H9 (cell line): ENCODE measurements around the gene SLCO6A1. TPM values are rescaled to one million over a fixed set of nuclear protein-coding genes. Genes with fewer than 3 reads are reported as not detected.

Experiments
- DNase-seq: peaks from one replicate; pipeline ENCODE4 v3.0.0-alpha.2; 2017
- H2AFZ ChIP-seq: one replicate; pipeline ENCODE4 v1.6.1; 2013; ENCODE audit warnings: mild to moderate bottlenecking, low read length, control low read depth, moderate library complexity
- H2AK5ac ChIP-seq: 2 replicates; pipeline ENCODE4 v1.6.1; 2013; ENCODE audit warnings: low read length, control low read depth, mixed read lengths; ENCODE audit not compliant: insufficient read length
- H2BK120ac ChIP-seq: one replicate; pipeline ENCODE4 v1.6.1; 2013; ENCODE audit warnings: low read depth, mild to moderate bottlenecking, low read length, control low read depth, inconsistent platforms; ENCODE audit not compliant: poor library complexity, severe bottlenecking
- H2BK12ac ChIP-seq: 2 replicates; pipeline ENCODE4 v1.6.1; 2013; ENCODE audit warnings: low read length, control low read depth, mixed read lengths, low read depth; ENCODE audit not compliant: insufficient read length
- H2BK15ac ChIP-seq: 2 replicates; pipeline ENCODE4 v1.6.1; 2013; ENCODE audit warnings: low read depth, low read length, control low read depth
- H2BK20ac ChIP-seq: one replicate; pipeline ENCODE4 v1.6.1; 2013; ENCODE audit warnings: low read depth, mild to moderate bottlenecking, low read length, control low read depth, inconsistent platforms; ENCODE audit not compliant: poor library complexity, severe bottlenecking
- H2BK5ac ChIP-seq: 2 replicates; pipeline ENCODE4 v1.6.1; 2013; ENCODE audit warnings: low read length, control low read depth, mixed read lengths; ENCODE audit not compliant: insufficient read length
- H3K14ac ChIP-seq: 2 replicates; pipeline ENCODE4 v1.6.1; 2013; ENCODE audit warnings: low read length, control low read depth; ENCODE audit not compliant: insufficient read depth
- H3K18ac ChIP-seq: 2 replicates; pipeline ENCODE4 v1.6.1; 2013; ENCODE audit warnings: low read depth, mild to moderate bottlenecking, mixed read lengths, low read length, control low read depth; ENCODE audit not compliant: insufficient read length
- H3K23ac ChIP-seq: 2 replicates; pipeline ENCODE4 v1.6.1; 2013; ENCODE audit warnings: low read length, control low read depth, mixed read lengths, low read depth; ENCODE audit not compliant: insufficient read length
- H3K23me2 ChIP-seq: 2 replicates; pipeline ENCODE4 v1.6.1; 2013; ENCODE audit warnings: low read depth, mild to moderate bottlenecking, mixed read lengths, low read length, control low read depth; ENCODE audit not compliant: insufficient read length, poor library complexity, severe bottlenecking
- H3K27ac ChIP-seq: 2 replicates; pipeline ENCODE4 v1.5.1; 2013; ENCODE audit warnings: low read length, control low read depth, mixed read lengths, low read depth; ENCODE audit not compliant: insufficient read length
- H3K27me3 ChIP-seq: 2 replicates; pipeline ENCODE4 v1.6.1; 2013; ENCODE audit warnings: low read length, control low read depth, inconsistent platforms; ENCODE audit not compliant: insufficient read depth
- H3K4ac ChIP-seq: 2 replicates; pipeline ENCODE4 v1.6.1; 2013; ENCODE audit warnings: low read depth, mild to moderate bottlenecking, control low read depth, inconsistent platforms, low read length, moderate library complexity
- H3K4me1 ChIP-seq: 2 replicates; pipeline ENCODE4 v1.6.1; 2013; ENCODE audit warnings: low read length, control low read depth, inconsistent platforms; ENCODE audit not compliant: insufficient read depth
- H3K4me2 ChIP-seq: 2 replicates; pipeline ENCODE4 v1.6.1; 2013; ENCODE audit warnings: low read length, control low read depth, mixed read lengths; ENCODE audit not compliant: insufficient read length, insufficient read depth
- H3K56ac ChIP-seq: 2 replicates; pipeline ENCODE4 v1.6.1; 2013; ENCODE audit warnings: low read depth, mild to moderate bottlenecking, mixed read lengths, low read length, control low read depth; ENCODE audit not compliant: insufficient read length
- H3K79me1 ChIP-seq: 2 replicates; pipeline ENCODE4 v1.6.1; 2013; ENCODE audit warnings: low read depth, mild to moderate bottlenecking, moderate library complexity, low read length, control low read depth, inconsistent platforms; ENCODE audit not compliant: insufficient read depth, poor library complexity, severe bottlenecking
- H3K79me2 ChIP-seq: 2 replicates; pipeline ENCODE4 v1.6.1; 2013; ENCODE audit warnings: low read length, control low read depth, inconsistent platforms; ENCODE audit not compliant: insufficient read depth
- H3K9ac ChIP-seq: 2 replicates; pipeline ENCODE4 v1.6.1; 2013; ENCODE audit warnings: low read length, control low read depth, mixed read lengths; ENCODE audit not compliant: insufficient read length; ENCODE audit errors: extremely low read depth
- H3K9me3 ChIP-seq: one replicate; pipeline ENCODE4 v1.6.1; 2013; ENCODE audit warnings: low read depth, low read length, inconsistent platforms; ENCODE audit not compliant: control insufficient read depth
- H3T11ph ChIP-seq: one replicate; pipeline ENCODE4 v1.6.1; 2013; ENCODE audit warnings: mild to moderate bottlenecking, low read length, control low read depth, inconsistent platforms
- H4K20me1 ChIP-seq: one replicate; pipeline ENCODE4 v1.6.1; 2013; ENCODE audit not compliant: control insufficient read depth, insufficient read length, insufficient read depth
- H4K5ac ChIP-seq: 2 replicates; pipeline ENCODE4 v1.6.1; 2013; ENCODE audit warnings: low read depth, mild to moderate bottlenecking, mixed read lengths, low read length, control low read depth; ENCODE audit not compliant: insufficient read length
- H4K8ac ChIP-seq: replicated peaks from 2 replicates; pipeline ENCODE4 v1.6.1; 2013; ENCODE audit warnings: low read length, control low read depth, mixed read lengths, low read depth; ENCODE audit not compliant: insufficient read length
- H4K91ac ChIP-seq: 2 replicates; pipeline ENCODE4 v1.6.1; 2013; ENCODE audit warnings: low read depth, mild to moderate bottlenecking, moderate library complexity, mixed read lengths, low read length, control low read depth; ENCODE audit not compliant: insufficient read length
- H3K27ac Mint-ChIP-seq, 3 experiments: 2 replicates in 2 of 3; 3 replicates in 1 of 3; pipeline ENCODE4 v1.8.0; 2020 to 2021; ENCODE audit warnings: mixed read lengths in 3 of 3, mild to moderate bottlenecking in 1 of 3, moderate library complexity in 1 of 3
- H3K27me3 Mint-ChIP-seq: 2 replicates; pipeline ENCODE4 v1.8.0; 2021; ENCODE audit warnings: low read depth, mild to moderate bottlenecking, moderate library complexity, mixed read lengths
- H3K36me3 Mint-ChIP-seq, 3 experiments: 2 replicates in 2 of 3; 3 replicates in 1 of 3; pipeline ENCODE4 v1.8.0; 2020 to 2021; ENCODE audit warnings: low read depth in 3 of 3, mixed read lengths in 3 of 3; ENCODE audit not compliant: insufficient read depth in 1 of 3
- H3K4me1 Mint-ChIP-seq, 2 experiments: 2 replicates each; pipeline ENCODE4 v1.8.0; 2020; ENCODE audit warnings: mixed read lengths in 2 of 2
- H3K4me3 Mint-ChIP-seq, 2 experiments: 2 replicates in 1 of 2; 3 replicates in 1 of 2; pipeline ENCODE4 v1.8.0; 2020 to 2021; ENCODE audit warnings: mild to moderate bottlenecking in 2 of 2, mixed read lengths in 2 of 2, moderate library complexity in 1 of 2
- H3K9me3 Mint-ChIP-seq, 2 experiments: 2 replicates in 1 of 2; 3 replicates in 1 of 2; pipeline ENCODE4 v1.8.0; 2020; ENCODE audit warnings: mild to moderate bottlenecking in 2 of 2, mixed read lengths in 2 of 2, moderate library complexity in 1 of 2
- CTCF ChIP-seq: fragments of 200-600 bp; sonication (generic); conservative IDR thresholded peaks from 3 replicates; pipeline ENCODE4 v1.8.0; 2021; ENCODE audit warnings: antibody characterized with exemption, mild to moderate bottlenecking
- WGBS: extraction: QIAGEN DNeasy Blood & Tissue Kit; methylation state at CpG from one replicate; pipeline ENCODE4 v1.1.7; 2013; ENCODE audit warnings: missing lambda C conversion rate, low lambda C conversion rate, mixed read lengths; ENCODE audit not compliant: insufficient read length; ENCODE audit errors: extremely low coverage; 5-methylcytosine and 5-hydroxymethylcytosine counted together
- total RNA-seq: library from RNA; stranded (reverse); gene quantifications from 2 replicates; pipeline ENCODE4 v1.2.1, GENCODE V29; 2021

The SLCO6A1 gene
- total RNA-seq, 1 experiment from 2014 or later: 0.46 TPM

- Histone ChIP-seq H3K9me3 (no peaks in the 10 kb centered on the region), H2BK12ac (no peak overlapping the region), H2AK5ac (no peak overlapping the region), H3K4ac (no peak overlapping the region), H3K23ac (no peak overlapping the region), H3K14ac (no peak overlapping the region), H3K27me3 (no peaks in the 10 kb centered on the region), H4K91ac (no peak overlapping the region), H2BK120ac (no peak overlapping the region), H2BK20ac (no peak overlapping the region), H3K4me2 (no peak overlapping the region), H3K79me1 (no peaks in the 10 kb centered on the region), H3K27ac (no peak overlapping the region), H3K56ac (no peak overlapping the region), H3T11ph (no peak overlapping the region), H3K18ac (no peak overlapping the region), H3K4me1 (no peaks in the 10 kb centered on the region), H3K9ac (no peak overlapping the region), H3K23me2 (no peaks in the 10 kb centered on the region), H3K79me2 (no peaks in the 10 kb centered on the region), H4K5ac (no peak overlapping the region), H4K8ac (no peak overlapping the region), H4K20me1 (no peaks in the 10 kb centered on the region), H2BK15ac (no peak overlapping the region), H2AFZ (no peak overlapping the region), H2BK5ac (no peak overlapping the region)
- peak; percentile 31 for DNase-seq
- Mint-ChIP-seq H3K4me3 (no peak overlapping the region), H3K9me3 (peaks cover 0 to 5% of the 10 kb centered on the region in 2 experiments; a peak in 3 of 5 replicates), H3K27ac (no peak overlapping the region), H3K4me1 (peaks cover 5 to 9% of the 10 kb centered on the region in 2 experiments), H3K36me3 (no peaks in the 10 kb centered on the region), H3K27me3 (no peaks in the 10 kb centered on the region)
- TF ChIP-seq CTCF: no peak
- WGBS: no CpG with 5 or more reads among the region's 3 CpGs
Measured at GRCh38 chr5:102421647-102422046, 77.2 kb downstream of the SLCO6A1 start.
